ENCODE measurements around the gene KCNK5.

Gene KCNK5

DNA sequence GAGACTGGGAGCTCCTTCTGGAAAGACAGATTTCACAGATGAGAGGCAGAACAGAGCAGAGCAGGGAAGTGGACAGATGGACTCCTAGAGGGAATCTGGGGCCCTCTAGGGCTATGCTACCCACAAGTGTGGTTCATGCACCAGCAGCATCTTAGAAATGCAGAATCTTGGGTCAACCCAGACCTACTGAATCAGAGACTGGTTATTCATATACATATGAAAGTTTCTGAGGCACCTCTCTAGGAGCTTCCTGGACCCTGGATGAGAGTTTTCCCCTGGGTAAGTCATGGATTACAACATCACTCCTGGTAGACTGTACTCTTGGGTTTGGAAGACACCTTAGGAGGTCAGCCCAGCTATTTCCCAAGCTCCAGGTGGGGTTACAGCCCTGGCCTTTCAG lies 58.9 kb downstream of the KCNK5 start:
- no peak for DNase-seq

DNA sequence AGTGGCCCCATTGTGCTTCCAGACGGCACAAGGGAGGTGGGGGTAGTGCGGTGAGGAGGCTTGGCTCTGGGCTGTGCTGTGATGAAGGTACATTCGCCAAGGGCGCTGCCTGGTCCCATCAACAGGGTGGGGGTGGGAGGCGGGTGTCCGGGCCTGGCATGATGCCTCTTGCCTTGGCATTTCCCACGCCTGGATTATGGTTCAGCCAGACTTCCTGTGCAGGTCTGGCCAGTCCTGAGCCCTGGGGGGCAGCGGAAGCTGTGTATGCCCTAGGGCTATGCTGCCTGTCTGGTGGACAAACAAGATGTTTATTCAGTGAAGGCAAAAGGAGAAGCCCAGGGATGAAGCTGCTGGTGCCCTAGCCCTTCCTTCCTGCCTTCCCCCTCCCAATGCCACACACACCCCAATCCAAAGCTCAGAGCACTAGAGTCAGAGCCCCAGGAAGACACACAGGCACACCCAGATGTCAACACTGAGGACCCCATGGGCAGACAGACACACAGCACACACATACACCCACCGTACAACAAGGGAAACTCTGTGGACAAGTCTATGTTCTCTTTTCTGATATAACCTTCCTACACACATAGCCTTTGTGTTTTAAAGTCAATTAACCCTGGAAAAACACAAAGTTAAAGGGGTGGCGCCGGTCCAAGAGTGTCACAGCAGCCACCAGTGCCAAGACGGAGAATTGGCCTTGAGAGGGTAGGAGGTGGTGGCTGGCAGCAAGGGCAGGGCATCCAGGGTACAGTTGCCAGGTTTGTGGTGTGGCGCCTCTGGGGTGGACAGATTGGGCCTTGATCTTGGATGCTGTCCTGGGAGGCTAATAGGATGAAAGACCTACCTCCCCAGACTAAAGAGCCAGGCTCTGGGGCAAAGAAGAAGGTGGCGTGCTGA lies 59.6 kb downstream of the KCNK5 start:
- no peak for DNase-seq

DNA sequence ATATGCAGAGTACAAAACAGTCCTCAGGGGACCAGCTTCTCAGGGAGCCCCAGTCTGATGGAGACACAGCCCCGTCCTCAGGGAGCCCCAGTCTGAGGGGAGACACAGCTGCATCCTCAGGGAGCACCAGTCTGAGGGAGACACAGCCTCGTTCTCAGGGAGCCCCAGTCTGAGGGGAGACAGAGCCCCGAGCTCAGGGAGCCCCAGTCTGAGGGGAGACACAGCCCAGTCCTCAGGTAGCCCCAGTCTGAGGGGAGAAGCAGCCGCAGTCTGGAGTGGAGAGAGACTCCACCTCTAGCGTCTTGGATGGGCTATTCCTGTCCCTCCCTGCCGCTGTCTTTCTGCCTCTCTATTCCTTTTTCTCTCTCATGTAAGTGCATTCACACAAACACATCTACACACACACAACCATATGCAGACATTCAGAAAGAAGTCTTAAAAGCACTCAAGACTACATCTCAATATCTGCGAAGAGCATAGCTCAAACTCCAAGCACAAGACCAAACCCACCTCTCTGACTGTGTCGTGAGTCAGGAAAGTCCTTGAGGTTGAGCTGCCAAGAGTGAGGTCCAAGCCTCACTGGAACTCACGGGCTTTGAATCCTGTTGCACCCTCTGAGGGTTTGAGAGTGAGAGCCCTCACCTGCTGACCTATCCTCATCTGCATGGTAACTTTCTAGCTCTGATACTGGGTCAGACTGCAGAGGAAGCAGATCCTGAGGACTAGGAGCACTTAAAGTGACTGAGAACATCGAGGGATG lies 61.2 kb downstream of the KCNK5 start:
- DNase-seq: no peak

DNA sequence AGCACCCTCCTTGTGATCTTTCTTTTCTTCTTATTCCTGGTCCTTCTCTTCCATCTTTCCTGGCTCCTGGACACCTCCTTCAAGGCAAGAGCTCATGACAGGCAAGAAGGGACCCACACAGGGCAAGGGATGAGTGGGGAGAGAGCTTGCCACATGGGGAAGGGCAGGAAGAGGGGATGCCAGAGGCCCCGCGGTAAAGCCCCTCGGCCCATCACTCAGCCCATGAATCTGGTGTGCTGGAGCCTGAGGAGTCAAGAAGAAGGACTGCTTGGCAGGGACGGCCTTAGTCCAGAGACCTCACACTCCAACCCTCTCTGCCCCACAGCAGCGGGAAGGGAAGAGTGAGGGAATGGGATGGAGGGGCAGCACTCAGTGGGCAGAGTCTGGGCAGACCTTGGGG lies 62.0 kb downstream of the KCNK5 start:
- DNase-seq: no peak

DNA sequence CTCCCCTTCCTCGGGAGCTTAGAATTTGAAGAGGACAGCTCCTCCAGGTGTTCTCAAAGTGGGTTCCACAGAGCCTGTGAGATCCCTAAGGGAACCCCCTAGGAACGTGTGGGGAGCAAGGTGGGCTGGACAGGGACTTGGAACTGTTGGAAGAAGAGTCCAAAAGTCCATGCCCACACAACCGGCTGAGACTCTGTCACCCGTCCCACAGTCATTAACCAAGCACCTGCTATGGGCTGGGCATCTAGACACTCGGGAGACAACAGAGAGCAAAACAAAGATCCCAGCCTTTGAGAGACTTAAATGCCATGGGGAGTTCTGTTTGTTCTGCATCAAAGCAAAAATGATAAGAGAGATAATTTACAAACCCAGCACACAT lies 62.4 kb downstream of the KCNK5 start:
- no peak for DNase-seq

DNA sequence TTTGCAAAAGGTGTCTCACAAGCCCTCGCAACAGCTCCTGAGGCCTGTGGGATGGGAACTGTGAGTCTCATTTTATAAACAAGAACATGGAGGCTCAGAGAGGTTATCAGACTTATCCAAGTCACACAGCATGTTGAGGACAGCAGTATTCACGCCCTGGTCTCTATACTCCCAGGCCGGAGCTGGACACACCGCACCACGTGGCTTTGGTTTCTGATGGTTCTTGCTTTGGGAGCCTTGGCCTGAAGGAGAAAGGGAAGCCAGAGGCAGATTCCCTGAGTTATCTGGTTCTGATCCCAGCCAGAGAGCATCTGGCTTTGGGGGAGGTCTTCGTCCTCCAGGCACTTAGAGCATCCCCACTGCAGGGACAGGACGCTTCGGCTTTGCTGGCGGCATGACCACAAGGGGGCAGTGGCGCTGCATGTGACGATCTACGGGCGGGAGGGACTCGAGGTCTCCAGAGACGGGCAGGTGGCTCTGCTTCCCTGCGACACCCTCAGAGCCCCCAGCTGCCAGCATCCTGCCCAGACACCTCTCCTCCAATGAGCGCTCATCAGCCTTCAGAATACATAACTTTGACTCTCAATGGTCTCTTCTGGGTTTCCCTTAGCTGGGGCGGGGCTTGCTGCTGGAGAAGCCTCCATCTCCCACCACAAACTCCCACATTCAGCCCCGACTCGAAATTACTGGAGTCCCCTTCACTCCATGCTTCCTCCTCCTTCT lies 62.9 kb downstream of the KCNK5 start:
- peak; percentile 71 for DNase-seq

DNA sequence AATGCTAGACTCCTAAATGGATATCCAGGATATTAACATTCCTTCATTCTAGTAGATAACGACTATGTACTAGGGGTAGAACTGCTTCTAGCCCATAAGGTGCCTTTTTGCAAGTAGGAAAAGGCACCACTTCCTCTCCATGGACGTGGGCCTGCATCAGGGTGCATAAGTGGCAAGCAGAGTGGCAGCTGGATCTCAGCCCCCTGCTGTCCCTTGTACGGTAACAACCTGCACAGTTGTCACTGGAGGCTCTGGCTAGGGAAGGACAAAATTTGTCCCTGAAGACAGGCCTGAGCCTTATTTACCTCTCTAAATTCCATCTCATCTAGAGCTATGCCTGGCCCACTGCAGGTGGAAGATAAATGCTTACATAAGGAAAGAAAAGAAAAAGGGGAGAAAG lies 71.8 kb downstream of the KCNK5 start:
- no peak for DNase-seq

DNA sequence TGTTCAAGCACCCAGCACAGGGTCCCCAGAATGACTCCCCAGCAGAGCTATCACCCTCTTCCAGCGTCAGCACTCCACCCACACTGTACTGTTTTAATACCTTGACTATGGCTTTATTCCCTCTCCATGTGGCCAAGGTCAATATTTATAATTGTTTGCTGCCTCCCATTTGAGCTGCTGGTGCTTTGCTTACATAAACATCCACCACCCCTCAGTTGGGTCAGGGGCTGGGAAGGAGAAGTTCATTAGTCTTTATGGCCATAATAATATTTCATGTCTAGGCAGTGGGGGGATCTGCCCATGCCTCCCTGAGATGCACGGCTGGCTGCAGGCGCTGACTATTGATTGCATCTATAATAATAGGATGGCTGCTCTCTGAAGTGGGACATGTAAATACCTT lies 72.5 kb downstream of the KCNK5 start:
- no peak for DNase-seq

DNA sequence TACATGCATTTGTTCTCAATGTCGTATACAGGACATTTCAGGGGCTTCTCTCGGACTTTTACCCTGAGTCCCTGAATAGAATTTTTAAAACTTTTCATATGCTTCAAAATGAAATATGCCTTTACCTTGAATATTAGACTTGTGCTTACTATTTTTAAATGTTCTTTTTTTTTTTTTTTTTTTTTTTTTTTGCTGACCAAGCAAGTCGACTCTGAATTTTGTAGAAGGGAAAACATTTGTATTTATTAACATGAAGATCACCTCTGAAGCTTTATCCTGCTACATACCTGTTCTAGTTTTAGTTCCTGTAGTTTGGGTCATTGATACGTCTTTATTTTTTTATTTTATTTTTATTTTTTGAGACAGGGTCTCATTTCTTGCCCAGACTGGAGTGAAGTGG lies 74.6 kb downstream of the KCNK5 start:
- DNase-seq: no peak

DNA sequence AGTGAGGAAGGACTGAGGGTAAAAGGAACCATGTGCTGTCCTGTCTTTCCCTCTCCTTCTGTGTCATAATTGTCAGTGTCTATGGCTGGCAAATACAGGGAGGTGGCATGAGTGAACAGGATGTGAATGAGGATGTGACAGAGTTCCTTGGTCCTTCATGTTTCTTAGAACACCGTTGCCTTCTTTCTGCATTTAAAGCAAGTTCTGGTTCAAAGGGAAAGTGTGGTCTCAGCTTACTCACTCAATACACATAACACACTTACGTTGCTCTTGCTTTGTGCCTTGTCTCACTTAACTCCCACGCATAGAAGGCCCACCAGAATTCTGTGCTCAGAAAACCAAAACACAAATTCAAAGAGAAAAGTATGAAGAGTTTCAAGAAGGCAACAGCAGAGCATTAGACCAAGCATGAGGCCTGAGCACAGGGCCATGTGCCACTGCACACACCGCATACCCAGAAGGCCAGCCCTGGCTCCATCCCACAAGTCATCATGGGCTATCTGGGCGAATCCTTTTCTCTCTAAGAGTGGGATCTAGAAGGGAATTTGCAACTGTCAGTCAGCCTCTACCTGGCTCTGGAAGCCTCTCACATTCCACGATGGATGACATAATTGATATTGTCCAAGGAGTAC lies 75.4 kb downstream of the KCNK5 start:
- DNase-seq: no peak

DNA sequence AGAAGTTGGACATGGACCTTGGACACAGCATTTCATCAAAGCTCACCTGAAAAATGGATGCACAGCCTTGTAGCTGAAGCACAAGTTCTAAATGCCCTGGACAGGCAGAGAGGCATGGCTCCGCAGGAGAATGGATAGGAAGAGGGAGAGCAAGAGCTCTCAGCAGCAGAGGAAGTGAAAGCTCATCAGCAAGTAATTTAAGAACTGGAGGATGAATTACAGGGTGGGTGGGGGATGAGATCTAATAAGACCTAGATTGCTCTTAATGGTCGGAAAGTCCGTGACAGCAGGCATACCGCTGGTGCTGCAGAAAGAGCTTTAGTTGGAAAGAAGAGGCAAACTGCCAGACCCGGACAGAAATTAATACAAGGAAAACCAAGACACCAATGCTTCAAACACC lies 77.0 kb downstream of the KCNK5 start:
- no peak for DNase-seq

DNA sequence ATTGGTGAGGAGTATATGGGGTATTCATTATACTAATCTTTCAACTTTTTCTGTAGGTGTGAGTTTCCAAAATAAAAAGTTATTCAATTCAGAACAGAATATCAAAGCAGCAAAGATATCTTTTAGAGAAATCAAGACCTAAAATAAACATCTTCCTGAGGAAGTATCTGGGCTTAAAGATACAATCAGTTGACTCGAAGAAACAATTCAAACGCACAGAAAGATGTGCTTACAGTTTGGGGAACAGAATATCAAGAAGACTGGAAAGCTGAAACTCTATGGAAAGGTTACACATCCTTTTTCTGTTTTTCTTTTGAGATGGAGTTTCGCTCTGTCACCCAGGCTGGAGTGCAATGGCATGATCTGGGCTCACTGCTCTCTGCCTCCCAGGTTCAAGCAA lies 78.1 kb downstream of the KCNK5 start:
- no peak for DNase-seq

DNA sequence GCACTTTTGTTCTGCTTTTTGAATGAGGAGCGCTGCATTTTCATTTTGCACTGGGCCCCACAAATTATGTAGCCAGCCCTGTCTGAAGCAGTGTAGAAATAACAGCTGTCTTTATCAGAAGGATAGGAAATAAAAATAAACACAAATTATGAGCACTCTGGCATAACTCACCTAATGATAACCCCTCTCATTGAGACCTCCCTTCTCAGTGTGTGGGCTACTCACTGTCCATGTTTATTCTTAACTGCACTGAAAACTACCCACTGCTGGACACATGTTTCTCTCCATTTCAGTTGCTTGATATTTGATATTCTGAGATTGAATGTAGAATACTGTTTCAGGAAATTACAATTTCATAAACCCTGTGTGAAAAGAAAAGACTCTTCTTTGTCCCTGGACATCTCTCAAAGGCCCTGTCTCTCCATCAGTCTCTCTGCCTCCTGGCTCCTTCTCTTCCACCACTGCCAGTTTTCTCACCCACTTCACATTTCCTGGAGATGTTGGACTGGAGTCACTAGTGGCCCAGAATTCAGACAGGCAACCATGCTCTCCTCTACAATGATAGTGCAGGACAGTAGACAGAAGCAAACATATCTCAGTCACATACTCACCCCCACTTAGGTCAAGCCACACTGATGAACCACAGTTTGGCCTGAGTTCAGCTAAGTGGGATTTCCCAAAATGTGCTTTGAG lies 84.6 kb downstream of the KCNK5 start:
- DNase-seq: no peak

DNA sequence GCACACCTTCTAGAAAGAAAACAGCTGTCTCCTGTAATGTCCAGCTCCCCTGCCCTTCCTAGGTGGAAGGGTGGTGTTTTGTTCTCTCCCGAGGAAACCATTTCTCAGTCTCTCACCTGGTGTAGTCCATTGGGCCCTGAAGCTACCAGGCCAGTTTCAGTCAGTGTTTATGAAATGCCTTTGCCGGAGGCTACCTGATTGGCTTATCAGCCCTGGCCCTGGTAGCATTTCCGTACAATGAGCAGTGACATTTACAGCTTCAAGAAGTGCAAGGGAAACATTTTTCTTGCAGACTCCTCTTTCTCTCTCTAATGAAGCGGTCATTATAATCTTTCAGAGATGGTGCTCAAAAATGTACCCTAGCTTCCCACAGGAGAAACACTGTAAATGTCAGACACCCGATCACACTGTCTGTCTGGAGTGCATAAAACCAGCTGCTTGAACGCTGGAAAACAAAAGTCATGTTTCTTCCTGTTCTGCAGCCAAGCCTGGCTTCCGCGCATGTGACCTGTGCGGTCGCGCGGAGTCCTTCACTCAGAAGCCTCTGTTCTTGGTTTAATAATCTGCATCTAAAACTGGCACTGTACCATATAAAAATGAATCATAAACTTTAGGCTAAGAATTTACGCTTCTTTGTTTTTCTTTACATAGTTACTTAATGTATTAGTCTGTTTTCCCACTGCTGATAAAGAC lies 85.9 kb downstream of the KCNK5 start:
- no peak for DNase-seq

DNA sequence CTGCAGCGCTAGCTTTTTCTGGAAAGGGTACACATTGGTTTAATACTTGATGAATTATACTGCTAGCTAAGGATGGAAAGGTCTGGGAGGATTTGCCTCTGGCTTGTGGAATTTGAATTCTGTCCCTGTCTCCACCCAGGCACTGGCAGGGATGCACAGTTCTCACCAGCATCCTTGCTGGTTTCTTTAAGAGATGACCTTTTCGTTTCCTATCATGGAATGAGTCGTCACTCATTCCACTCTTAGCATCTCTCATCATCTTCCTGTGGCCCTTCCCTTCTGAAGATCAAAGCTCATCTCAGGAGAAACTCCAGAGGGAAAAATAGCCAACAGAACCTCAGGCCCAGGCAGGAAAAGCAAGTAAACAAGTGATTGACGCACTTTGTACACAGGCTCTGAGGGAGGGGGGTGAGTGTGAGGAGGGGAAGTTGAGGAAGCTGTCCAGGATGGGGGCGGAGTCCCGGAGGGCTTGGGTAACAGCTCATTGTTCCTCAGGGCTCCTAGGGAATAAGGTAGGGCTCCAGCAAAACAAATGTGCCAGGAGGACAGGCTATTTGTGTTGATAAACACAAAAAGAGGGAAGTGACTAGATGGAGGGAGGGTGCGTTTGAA lies 88.6 kb downstream of the KCNK5 start:
- DNase-seq: no peak
